T-helper 9 cell (primary cell): ENCODE data around the gene ANXA4.
"Not testable (repeated sequence)": the region's sequence is repeated elsewhere in the genome, so short reads cannot be mapped to it uniquely, and the experiment has no call there.

Experiments
- DNase-seq: peaks from one replicate; pipeline ENCODE4 v3.0.0-alpha.2; 2020

The ANXA4 gene

GRCh38 chr2:69721022-69721421, 20.9 kb upstream of the ANXA4 start:
- DNase-seq, result no peak

GRCh38 chr2:69723791-69724190, 18.1 kb upstream of the ANXA4 start:
- DNase-seq, result no peak

GRCh38 chr2:69724540-69725159, 17.3 kb upstream of the ANXA4 start:
- peak; percentile 83 for DNase-seq

- no peak for DNase-seq
These were observed 16.1 kb upstream of the ANXA4 start for GRCh38 chr2:69725706-69726360.

GRCh38 chr2:69729266-69729665, 12.7 kb upstream of the ANXA4 start:
- DNase-seq, result no peak

- no peak for DNase-seq
These were observed 12.2 kb upstream of the ANXA4 start for GRCh38 chr2:69729781-69730180.

- no peak for DNase-seq
These were observed 10.6 kb upstream of the ANXA4 start for GRCh38 chr2:69731147-69731970.

GRCh38 chr2:69733342-69734034, 8.4 kb upstream of the ANXA4 start:
- no peak for DNase-seq

- no peak for DNase-seq
These were observed 7.8 kb upstream of the ANXA4 start for GRCh38 chr2:69734035-69734611.

GRCh38 chr2:69734854-69735544, 6.9 kb upstream of the ANXA4 start:
- no peak for DNase-seq

GRCh38 chr2:69735686-69736085, 6.2 kb upstream of the ANXA4 start:
- DNase-seq, result no peak

GRCh38 chr2:69738149-69738548, 3.8 kb upstream of the ANXA4 start:
- DNase-seq, result not testable (repeated sequence)

GRCh38 chr2:69740502-69740951, 1.4 kb upstream of the ANXA4 start:
- no peak for DNase-seq

GRCh38 chr2:69741229-69741574, 732 bp upstream of the ANXA4 start:
- no peak for DNase-seq

GRCh38 chr2:69742322-69742952, 503 bp downstream of the ANXA4 start:
- DNase-seq, result no peak

- DNase-seq, result no peak
These were observed 1.9 kb downstream of the ANXA4 start for GRCh38 chr2:69743847-69744264.

GRCh38 chr2:69744456-69744855, 2.5 kb downstream of the ANXA4 start:
- no peak for DNase-seq

- DNase-seq, result no peak
These were observed 3.1 kb downstream of the ANXA4 start for GRCh38 chr2:69745035-69745434.

GRCh38 chr2:69750246-69750645, 8.3 kb downstream of the ANXA4 start:
- DNase-seq, result no peak

GRCh38 chr2:69753659-69754363, 11.9 kb downstream of the ANXA4 start:
- DNase-seq, result no peak

GRCh38 chr2:69754633-69755032, 12.7 kb downstream of the ANXA4 start:
- no peak for DNase-seq
